GM19025 (cell line): ENCODE data around the gene CAND1.

Source experiments
- ATAC-seq: cut with Tn5 transposase; IDR thresholded peaks from one replicate; pipeline ENCODE4 v1.9.1; 2021; ENCODE audit warnings: mild to moderate bottlenecking, low read depth, moderate library complexity; ENCODE audit not compliant: unreplicated experiment

The CAND1 gene

DNA sequence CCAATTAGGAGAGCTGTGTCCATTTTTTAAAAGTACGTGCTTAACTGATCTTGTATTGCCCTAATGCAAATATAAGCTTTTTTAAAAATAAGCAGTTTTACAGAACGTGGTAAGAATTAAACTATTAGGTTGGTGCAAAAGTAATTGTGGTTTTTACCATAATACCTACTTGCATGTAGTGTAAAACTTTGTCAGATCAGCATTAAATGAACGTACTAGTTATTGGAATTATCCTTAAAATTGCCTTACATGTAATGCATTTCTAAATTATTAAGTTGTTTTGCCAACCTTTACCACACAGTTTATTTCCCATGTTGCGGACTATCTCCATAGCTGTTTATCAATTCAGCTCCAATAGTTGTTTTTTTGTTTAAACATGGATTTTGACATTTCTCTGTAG lies 10.9 kb downstream of the CAND1 start:
- ATAC-seq = no peak

DNA sequence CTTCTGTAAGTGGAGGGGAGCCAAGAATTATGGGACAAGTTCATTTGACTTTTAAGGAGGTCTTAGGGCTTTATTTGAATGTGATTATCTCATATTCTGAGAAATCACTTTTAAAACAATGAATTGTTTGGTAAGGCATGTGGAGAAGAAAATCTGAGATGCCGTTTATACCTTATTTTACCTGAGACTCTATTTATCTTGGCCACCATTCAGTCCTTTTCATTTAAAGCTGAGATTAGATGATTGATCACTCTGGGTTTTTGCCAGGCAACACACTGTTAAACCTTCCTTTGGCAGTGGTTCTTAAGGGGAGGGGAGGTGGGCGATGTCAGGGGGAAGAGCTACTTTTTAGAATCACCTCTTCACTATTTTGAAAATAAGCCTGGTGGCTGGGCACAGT lies 11.4 kb downstream of the CAND1 start:
- ATAC-seq = no peak

DNA sequence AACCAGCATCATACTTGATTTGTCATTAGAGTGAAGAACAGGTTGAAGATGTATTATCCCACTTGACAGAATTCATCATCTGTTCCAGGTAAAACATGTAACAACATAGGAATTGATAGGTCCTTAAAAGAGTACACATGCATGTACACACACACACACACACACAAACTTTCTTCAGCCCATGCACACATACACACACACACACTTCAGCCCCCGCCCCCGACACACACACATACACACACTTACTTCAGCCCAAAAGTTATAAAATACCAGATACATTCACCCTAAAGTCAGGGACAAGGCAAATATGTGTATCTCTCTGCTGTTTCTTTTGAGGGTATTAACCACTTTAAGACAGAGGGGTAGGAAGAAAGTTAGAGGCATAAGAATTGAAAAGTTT lies 15.4 kb downstream of the CAND1 start:
- no peak for ATAC-seq

DNA sequence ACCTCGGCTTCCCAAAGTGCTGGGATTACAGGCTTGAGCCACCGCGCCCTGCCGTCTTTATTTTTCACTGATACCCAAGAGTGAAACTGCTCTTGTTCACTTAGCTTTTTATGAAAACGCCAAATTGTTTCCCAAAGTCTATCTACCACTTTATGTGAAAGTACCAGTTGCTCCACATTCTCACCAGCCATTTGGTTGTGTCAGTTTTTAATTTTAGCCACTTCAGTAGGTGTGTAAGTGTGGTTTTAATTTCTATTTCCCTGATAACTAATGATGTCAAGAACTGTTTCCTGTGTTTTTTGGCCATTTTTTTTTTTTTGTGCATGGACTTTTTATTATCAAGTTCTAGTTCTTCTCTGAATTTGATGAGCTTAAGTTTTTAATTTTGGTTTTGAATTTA lies 17.1 kb downstream of the CAND1 start:
- ATAC-seq = no peak

DNA sequence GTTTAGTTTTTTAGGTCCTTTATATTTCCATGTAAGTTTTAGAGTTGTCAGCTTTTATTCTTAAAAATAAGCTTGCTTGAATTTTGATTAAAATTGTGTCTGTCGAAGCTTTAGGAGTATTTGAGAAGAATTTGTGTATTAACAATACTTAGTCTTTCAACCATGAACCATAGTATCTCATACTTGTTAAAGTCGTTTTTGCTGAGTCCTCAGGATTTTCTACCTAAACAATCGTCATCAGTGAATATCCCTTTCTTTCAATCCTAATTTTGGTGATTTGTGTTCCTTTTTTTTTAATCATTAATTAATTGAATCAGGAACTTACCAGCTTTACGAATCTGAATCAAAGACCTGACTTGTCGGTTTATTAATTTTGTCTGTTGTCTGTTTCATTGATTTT lies 18.2 kb downstream of the CAND1 start:
- no peak for ATAC-seq

DNA sequence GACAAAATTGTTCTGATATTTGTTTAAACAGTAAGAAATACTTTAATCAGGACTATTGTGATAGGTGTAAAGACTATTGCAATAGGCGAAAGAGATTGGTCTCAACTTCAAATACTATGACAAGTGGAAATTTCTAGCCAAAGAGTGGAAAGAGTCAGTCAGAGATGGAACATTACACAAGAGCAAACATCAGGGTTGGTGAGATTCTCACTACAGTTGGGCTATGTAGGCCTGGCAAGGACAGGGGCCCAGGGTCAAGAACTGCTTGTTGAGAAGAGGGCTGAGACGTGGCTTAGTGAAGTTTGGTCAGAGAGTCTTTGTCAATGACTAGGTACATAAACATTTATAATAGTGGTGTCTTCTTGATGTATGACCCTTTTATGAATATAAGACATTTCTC lies 19.4 kb downstream of the CAND1 start:
- no peak for ATAC-seq

DNA sequence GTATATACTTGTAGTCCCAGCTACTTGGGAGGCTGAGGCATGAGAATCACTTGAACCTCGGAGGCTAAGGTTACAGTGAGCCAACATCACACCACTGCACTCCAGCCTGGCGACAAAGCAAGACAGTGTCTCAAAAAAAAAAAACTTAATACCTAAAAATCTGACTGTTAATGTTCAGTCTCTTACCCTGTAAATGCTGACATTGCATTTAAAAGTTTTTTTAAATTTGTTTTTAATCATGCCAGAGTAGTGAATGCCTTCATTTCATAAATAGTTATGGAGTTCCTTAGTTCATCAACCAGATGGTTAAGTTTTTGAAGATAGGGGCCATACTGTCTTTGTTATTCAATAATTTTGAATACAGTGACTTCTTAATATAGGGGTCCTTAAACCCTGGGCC lies 21.2 kb downstream of the CAND1 start:
- ATAC-seq = no peak

DNA sequence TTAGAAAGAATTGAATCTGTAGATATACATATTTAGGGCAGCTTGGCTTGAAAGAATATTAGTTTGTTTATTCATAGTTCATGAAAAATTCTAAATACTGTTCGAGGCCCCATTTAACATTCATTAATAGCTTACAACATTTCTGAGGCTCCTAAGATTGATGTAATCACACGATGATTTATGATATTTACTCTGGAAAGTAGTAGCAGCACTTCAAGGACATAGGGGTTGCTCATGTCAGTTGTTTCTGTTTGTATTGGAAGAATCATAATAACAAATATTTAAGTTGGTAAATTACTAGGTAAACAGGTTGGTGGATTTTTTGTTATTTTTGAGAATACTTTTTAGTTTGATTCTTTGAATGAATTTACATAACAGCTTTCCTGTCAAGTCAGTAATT lies 30.4 kb downstream of the CAND1 start:
- no peak for ATAC-seq

DNA sequence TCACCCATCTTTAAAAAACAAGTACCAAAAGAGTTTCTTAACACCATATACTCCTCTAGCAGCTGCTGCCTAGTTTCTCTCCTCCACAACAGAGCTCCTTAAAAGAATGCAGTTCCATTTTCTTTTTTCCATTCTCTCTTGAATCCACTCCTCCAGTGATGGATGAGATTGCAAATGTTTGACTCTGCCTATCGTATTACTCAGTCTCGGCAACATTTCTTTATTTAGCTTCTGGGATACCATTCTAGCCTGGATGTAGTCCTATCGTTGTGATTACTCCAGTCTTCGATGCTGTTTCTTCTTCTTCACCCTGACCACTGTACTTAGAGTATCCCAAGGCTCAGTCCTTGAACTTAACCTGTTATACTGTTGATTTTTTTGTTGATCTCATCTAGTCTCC lies 30.8 kb downstream of the CAND1 start:
- ATAC-seq = no peak

DNA sequence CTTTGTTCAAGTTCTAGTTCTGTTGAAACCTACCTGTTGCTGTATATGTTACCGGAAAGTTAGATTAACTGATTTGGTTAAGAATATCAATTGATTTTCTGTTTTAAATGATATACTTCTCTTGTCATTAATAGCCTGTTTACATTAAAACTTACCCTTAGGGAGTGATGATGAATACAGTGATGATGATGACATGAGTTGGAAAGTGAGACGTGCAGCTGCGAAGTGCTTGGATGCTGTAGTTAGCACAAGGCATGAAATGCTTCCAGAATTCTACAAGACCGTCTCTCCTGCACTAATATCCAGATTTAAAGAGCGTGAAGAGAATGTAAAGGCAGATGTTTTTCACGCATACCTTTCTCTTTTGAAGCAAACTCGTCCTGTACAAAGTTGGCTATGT lies 33.0 kb downstream of the CAND1 start:
- no peak for ATAC-seq

DNA sequence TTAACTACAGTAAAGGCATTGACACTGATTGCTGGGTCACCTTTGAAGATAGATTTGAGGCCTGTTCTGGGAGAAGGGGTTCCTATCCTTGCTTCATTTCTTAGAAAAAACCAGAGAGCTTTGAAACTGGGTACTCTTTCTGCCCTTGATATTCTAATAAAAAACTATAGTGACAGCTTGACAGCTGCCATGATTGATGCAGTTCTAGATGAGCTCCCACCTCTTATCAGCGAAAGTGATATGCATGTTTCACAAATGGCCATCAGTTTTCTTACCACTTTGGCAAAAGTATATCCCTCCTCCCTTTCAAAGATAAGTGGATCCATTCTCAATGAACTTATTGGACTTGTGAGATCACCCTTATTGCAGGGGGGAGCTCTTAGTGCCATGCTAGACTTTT lies 36.4 kb downstream of the CAND1 start:
- no peak for ATAC-seq

DNA sequence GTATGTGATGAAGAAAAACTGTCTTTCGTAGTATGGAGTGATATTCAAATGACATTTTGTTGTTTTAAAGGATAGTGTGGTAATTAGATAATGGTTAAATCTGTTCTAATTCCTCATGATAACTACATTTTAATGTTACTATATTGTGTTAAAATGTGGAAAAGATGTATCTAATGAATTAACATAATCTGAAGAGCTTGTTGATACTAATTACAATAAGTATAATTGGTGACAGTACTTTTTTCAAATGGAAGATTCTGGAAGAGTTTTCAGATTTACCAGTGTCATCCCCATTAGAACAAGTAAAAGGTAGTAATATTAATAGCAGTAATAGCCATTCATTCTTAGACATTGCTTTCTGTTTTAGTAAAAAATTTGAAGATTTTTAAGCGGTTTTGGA lies 37.6 kb downstream of the CAND1 start:
- ATAC-seq = no peak

DNA sequence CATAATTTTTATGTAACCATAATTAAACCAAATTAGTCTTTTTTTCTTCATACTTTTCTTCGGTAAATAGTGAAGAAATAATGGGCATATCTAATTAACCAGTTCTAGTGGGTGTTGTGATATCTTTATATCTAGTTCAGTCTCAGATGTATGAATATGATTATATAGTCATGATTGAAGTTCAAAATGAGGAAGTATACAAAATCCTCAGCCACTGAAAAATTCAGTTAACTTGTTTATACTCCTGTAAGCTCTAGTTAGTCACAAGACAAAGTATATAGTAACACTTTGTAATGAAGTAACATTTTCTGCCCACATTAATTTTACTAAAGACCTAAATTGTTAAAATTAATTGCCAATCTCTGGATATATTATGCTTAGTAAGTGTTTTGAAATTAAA lies 46.5 kb downstream of the CAND1 start:
- ATAC-seq = no peak

DNA sequence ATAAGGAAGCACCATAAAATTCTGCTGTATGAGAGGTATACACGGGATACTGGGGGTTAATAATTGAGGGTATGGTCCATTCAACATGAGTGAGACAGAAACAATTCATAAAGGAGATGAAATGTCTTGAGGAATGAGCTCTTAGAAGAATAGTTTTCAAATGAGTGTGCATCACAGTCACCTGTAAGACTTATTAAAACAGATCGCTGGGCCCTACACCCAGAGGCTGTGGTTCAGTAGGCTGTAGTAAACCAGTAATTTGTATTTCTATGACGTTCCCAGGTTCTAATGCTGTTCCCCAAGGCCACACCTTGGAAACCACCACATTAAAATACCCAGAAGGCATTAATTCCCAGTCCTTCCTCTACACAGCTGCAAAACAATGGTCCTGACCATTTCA lies 49.6 kb downstream of the CAND1 start:
- no peak for ATAC-seq

DNA sequence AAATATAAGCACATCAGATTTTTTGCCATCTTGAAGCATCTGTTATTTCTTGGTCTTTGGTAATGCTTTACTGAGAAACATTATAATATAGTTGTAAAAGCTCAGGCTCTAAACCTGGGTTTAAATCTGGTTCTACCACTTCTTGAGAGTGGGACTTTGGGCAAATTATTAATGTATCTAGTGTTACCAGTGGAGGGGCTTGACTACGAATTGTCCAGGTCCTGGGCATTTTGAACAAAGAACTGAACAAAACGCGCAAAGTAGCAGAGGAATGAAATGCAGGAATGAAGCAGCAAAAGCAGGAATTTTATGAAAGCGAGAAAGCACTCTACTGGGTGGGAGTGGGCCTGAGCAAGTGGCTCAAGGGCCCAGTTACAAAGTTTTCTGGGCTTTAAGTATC lies 50.8 kb downstream of the CAND1 start:
- no peak for ATAC-seq

DNA sequence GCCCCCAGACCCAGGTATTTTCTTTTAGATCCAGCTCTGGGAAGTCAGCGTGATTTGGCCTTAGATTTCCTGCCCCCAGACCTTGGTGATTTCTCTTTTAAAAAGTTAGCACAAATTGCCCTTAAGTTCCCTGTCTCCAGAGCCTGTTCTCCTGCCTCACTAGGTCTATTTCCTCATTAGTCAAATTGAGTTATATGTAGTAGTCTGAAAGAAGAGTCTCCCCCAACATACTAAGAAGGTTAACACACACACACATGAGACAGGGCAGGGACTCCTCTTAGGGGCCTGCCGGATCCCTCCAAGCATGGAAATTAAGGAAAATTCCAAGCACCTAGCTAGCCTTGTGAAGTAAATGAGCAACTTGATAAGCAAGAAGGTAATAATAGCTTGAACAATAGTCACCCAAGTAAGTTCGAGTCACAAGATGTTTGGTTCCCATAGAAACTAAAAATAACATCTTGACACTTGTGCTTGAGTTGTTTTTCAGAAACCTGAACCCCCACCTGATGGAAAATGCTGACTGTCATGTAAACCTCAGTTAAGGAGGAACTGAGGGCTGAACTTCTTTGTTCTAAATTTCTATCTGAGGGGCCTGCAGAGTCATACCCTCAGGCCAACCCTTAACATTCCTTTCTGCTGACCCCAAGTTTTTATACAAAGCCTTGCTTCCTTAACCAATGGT lies 51.6 kb downstream of the CAND1 start:
- no peak for ATAC-seq

DNA sequence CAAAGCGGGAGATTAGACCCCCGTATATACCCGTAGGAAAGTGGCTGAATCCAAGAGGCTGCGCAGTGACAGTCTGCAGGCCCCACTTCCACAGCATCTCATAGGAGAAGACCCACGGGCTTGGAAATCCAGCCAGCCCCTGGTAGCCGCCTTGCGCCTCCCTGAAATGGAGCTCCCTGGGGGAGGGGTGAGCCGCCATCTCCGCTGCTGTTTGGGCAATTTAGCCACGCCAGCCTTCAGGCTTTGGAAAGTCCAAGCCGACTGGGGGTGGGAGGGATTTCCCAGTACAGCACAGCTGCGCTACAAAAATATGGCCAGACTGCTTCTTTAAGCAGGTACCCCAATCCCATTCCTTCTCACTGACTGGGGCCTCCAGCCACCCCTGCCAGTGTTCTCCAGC lies 53.4 kb downstream of the CAND1 start:
- no peak for ATAC-seq

DNA sequence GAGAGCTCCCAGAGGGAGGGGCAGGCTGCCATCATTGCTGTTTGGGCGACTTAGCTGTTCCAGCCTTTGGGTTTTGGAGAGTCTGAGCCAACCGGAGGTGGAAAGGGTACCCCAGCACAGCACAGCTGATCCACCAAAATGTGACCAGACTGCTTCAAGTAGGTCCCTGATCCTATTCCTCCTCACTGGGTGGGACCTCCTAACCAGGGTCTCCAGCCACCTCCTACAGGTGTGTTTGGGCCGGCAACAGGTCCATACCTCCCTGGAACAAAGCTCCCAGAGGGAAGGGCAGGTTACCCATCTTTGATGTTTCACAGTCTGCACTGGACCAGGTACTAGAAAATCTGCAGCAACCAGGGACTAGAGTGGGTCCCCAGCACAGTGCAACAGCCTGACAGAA lies 53.8 kb downstream of the CAND1 start:
- ATAC-seq = no peak

DNA sequence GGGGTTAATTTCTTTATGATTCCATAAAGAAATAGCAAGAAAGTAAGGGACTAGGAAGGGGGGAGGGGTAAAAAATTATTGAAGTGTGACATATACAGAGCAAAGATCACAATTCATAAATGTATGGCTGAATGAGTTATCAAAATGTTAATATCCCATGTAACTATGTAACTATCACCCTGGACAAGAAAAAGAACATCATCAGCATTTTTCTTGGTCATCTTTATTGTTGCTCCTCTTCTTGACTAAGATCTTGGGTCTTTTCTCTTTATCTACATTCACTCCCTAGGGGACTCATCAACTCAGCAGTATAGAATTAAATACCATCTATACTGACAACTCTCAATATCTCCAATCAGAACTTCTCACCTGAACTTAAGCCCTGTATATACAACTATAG lies 57.5 kb downstream of the CAND1 start:
- ATAC-seq = no peak

DNA sequence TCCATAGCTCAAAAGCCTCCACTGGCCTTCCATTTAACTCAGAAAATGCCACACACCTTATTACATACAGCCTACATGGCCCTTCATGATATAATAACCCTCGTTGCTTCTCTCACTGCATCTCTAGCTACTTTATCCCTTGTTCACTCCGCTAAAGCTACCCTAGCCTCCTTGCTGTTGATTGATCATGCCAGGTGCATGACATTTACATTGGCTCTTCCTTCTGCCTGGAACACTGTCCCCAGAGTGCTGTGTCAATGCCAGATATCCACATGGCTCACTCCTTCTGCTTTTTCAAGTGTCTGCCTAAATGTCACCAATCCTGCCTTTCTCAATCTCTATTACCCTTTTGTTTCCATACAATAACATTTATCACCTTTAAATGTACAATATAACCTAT lies 58.3 kb downstream of the CAND1 start:
- no peak for ATAC-seq

DNA sequence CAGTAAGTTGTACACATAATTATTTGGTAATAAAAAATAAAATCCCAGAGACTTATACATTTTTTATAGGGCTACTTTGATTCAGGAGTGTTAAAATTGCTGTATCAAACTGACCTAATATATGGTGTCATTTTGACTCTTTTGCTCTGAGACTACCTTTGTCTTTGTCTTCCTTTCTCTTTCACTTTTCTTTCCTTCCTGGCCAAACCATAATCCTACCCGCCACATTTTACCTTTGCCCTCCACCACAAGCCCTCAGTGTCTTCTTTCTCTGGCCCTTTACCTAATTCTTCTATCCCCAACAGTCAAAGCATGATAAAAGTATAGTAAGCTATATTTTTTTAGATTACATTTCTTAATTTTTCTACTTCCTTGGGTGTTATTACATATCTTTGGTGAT lies 62.0 kb downstream of the CAND1 start:
- no peak for ATAC-seq

DNA sequence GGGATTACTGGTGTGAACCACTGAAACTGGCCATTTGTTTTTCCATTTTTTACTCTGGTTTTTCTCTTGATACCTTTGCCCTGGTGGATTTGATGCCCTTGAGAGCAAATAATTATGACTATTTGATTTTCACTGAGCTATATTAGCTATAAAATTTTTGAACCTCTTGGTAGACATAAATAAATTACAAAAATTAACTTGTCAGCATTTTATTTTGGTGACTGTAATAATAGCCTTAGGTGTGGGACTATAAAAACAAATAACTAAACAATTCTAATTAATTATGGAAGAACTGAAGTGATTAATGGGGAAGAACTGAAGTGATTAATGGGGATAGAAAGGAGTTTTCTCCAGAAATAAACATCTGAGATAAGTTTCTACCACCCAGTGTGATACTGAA lies 62.7 kb downstream of the CAND1 start:
- ATAC-seq = no peak

DNA sequence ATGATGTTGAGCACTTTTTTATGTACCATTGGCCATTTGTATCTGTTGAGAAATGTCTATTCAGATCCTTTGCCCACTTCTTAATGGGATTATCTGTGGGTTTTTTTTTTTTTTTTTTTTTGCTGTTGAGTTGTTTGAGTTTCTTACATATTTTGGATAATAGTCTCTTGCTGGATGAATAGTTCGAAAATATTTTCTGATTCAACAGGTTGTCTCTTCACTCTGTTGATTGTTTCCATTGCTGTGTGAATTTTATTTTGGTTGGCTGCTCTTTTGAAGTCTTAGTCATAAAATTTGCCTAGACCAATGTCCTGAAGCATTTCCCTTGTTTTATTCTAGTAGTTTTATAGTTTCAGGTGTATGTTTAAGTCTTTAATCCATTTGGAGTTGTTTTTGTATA lies 64.5 kb downstream of the CAND1 start:
- ATAC-seq = no peak
